Heart left ventricle (tissue), 16 donors: ENCODE measurements around the gene R3HDM2. TPM values are rescaled to one million over a fixed set of nuclear protein-coding genes. Genes with fewer than 3 reads are reported as not detected.

Experiments used
- ATAC-seq, 4 donors: fragments of 200-7000 bp; cut with Tn5 transposase; one replicate each; pipeline ENCODE4 v1.9.1; 2020 to 2022; ENCODE audit warnings: moderate library complexity in 4 of 4, mild to moderate bottlenecking in 3 of 4, moderate number of reproducible peaks in 1 of 4
- DNase-seq, 5 donors: peaks; one replicate each; pipeline ENCODE4 v3.0.0-alpha.2; 2020
- H3K27ac ChIP-seq, 12 donors: fragments of 200-600 bp; sonication (generic) in 4 of 12; one replicate each; pipeline versions ENCODE4 v1.5.0 to v1.8.0; 2016 to 2022; ENCODE audit warnings: mild to moderate bottlenecking in 2 of 12
- H3K27me3 ChIP-seq, 9 donors: fragments of 200-600 bp; sonication (generic) in 2 of 9; one replicate each; pipeline versions ENCODE4 v1.5.1 to v1.8.0; 2016 to 2022; ENCODE audit warnings: mild to moderate bottlenecking in 3 of 9
- H3K36me3 ChIP-seq, 9 donors: fragments of 200-600 bp; sonication (generic) in 2 of 9; one replicate each; pipeline versions ENCODE4 v1.5.0 to v1.8.0; 2018 to 2022; ENCODE audit warnings: mild to moderate bottlenecking in 2 of 9
- H3K4me1 ChIP-seq, 12 donors: fragments of 200-600 bp; sonication (generic) in 4 of 12; one replicate each; pipeline versions ENCODE4 v1.5.0 to v1.8.0; 2016 to 2022; ENCODE audit warnings: mild to moderate bottlenecking in 3 of 12
- H3K4me3 ChIP-seq, 12 donors: fragments of 200-600 bp; sonication (generic) in 4 of 12; one replicate each; pipeline versions ENCODE4 v1.5.0 to v1.8.0; 2017 to 2022; ENCODE audit warnings: mild to moderate bottlenecking in 9 of 12, moderate library complexity in 4 of 12
- H3K9me3 ChIP-seq, 12 donors: fragments of 200-600 bp; sonication (generic) in 4 of 12; one replicate each; pipeline versions ENCODE4 v1.5.0 to v1.8.0; 2016 to 2022; ENCODE audit warnings: mild to moderate bottlenecking in 1 of 12
- CTCF ChIP-seq, 12 donors: fragments of 200-600 bp; sonication (generic) in 4 of 12; IDR thresholded peaks; one replicate each; pipeline versions ENCODE4 v1.5.0 to v1.8.0; 2018 to 2022; ENCODE audit warnings: antibody characterized with exemption in 12 of 12, mild to moderate bottlenecking in 5 of 12
- POLR2A ChIP-seq, 2 donors: fragments of 450-650 bp; IDR thresholded peaks; one replicate each; pipeline ENCODE4 v1.6.1; 2017; ENCODE audit warnings: antibody characterized with exemption in 2 of 2, mild to moderate bottlenecking in 2 of 2, moderate library complexity in 2 of 2
- WGBS, 4 donors: extraction: QIAGEN DNeasy Blood & Tissue Kit in 2 of 4; methylation state at CpG; one replicate each; pipeline versions ENCODE4 v1.1.5 to v1.1.7; 2013 to 2018; 5-methylcytosine and 5-hydroxymethylcytosine counted together
- intact Hi-C, 10 donors: fragments of 100-400 bp; cut with DNase I; formaldehyde crosslinking; loops; one replicate each; pipeline versions ENCODE4 v1.11.1 to v1.14.2; 2022
- polyA plus RNA-seq, 2 donors: library from polyadenylated mRNA; stranded (reverse); fragments of 200-250 nt; gene quantifications; one replicate each; pipeline ENCODE4 v1.2.3, GENCODE V29; 2013
- total RNA-seq, 9 donors: library from RNA; depleted of rRNA in 2 of 9; stranded (reverse); fragments of >200 nt in 2 of 9; fragmentation: NEBNext Ultra II Directional in 3 of 9; extraction: Animal tissue kit (Norgen Biotek cat#: 25700) in 3 of 9; gene quantifications; one replicate each; pipeline versions ENCODE4 v1.1.0 to v1.2.4, GENCODE V29; 2016 to 2023
- donor health status: ischemic (EF 13 %, LVEDD 7.1; RV severe dilation, severe dysfunction).
- donor health status: healthy with polysubstance abuse.
- donor health status: DM: no; HTN: yes; CAD: no.
- donor health status: DM: no; HTN: no; CAD: no.
- donor health status: ischemic (EF 25% LVEDD 6.9; RV normal size, moderate dysfunction).
- donor health status: ischemic (EF 25% LVEDD 5.7; RV mildly dilated, moderate dysfunction).
- donor health status: healthy.
- donor health status: DM: yes; HTN: yes; CAD: no.
- donor health status: ischemic (EF 35%, LVEDD 5.7; RV mildly dilated, moderate dysfunction).
- donor health status: nonischemic (EF 11% LVEDD 7.7; RV severe dilation, severe dysfunction).
- donor health status: DM: yes; HTN: yes; CAD: no.
- donor health status: PGD.
- donor health status: ischemic (EF 29% LVEDD 5.4; RV normal size, mild dysfunction).
- donor health status: nonischemic (EF 23%, LVEDD 6.1; RV moderate dilation, normal function).

The R3HDM2 gene
- total and polyA plus RNA-seq, 11 donors = 12.7 to 102 (median 59.8) TPM

DNA sequence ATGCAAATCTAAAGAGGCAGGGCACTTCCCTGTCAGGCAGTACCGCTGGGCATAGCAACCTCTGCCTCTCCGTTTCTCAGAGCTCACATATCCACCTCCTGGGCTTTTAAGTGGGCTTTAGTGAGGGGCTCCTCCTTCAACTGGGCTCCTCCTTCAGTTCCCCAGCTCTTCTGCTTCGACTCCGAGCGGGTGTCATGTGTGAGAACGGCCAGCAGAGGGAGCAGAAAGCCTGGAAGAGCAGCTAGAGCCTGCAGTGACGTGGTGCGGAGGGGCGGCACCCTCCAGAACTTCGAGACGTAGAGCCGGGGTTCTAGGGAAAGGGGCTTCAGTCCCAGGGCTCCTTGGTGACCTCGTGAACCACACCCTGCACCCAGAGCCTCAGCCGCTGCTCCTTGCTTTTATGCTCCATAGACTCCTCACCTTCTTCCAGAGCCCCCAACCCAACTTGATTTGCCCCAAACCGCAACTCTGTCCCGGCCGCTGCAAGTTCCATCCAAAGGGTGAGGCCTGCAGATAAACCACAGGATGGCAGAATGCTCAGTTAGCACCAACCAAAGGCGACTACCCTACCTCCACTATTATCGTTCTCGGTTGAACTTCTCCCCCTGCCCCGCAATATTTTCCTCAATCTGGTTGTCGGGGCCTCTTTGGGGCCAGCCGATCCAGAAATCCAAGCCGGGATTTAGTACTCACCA lies 28.4 kb upstream of the R3HDM2 start:
- peak; percentile 89 to 98 (median 94) for TF ChIP-seq CTCF (IDR thresholded peaks at IDR 0.05)
- TF ChIP-seq POLR2A (IDR thresholded peaks at IDR 0.05) = peak in 1 of 2 donors; percentile 38
- ATAC-seq = peak; percentile 73 to 83 (median 76)
- intact Hi-C loops = loop anchor here in 3 of 10 donors (5.0 to 10.0 kb wide), 3 partner anchors 166 to 247 kb away; partner anchors contain the start of gene NXPH4 (in 1 of the 3)
- 0 to 1% (median 0%) methylated on average over 20 to 24 of the region's 24 CpGs for WGBS, 4 donors
- no peaks in the 10 kb centered on the region for H3K36me3 ChIP-seq
- DNase-seq = peak; percentile 93 to 95 (median 94)
- peaks cover 0 to 9% (median 0%) of the 10 kb centered on the region in 9 donors for H3K27me3 ChIP-seq
- peak overlapping the region; percentile 35 to 82 (median 68) for H3K4me3 ChIP-seq
- peak overlapping the region in 11 of 12 donors; percentile 50 to 87 (median 80) for H3K27ac ChIP-seq
- peaks cover 0 to 54% (median 28%) of the 10 kb centered on the region in 12 donors for H3K4me1 ChIP-seq
- no peaks in the 10 kb centered on the region for H3K9me3 ChIP-seq

DNA sequence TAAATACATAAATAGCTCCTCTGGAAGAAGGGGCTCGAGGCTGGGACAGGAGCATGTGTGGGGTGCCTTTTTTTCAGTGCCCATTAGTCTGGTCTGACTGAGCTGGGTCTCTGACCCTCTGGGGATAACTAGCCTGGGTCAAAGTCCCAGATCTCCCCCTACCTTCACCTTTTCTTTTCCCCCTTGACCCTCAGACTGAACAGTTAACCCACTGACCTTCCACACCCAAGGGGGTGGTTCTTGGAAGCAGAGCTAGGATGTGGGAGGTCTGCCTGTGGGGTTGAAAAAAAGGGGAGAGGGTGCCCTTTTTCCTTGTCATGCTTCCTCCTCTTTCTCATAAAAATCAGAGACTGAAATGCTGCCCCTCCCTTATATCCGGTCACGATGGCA lies 27.8 kb upstream of the R3HDM2 start:
- ATAC-seq (no peak), DNase-seq (no peak)
- peak overlapping the region in 11 of 12 donors; percentile 50 to 87 (median 80) for H3K27ac ChIP-seq
- H3K36me3 ChIP-seq = no peaks in the 10 kb centered on the region
- peak overlapping the region in 11 of 12 donors; percentile 53 to 82 (median 69) for H3K4me3 ChIP-seq
- TF ChIP-seq POLR2A (IDR thresholded peaks at IDR 0.05) (no peak), CTCF (IDR thresholded peaks at IDR 0.05) (no peak)
- peaks cover 0 to 9% (median 0%) of the 10 kb centered on the region in 9 donors for H3K27me3 ChIP-seq
- peaks cover 0 to 54% (median 28%) of the 10 kb centered on the region in 12 donors for H3K4me1 ChIP-seq
- intact Hi-C loops = loop anchor here in 3 of 10 donors (5.0 to 10.0 kb wide), 3 partner anchors 166 to 246 kb away; partner anchors contain the start of gene NXPH4 (in 1 of the 3)
- 30 to 37% (median 32%) methylated on average over 3 of the region's 3 CpGs for WGBS, 4 donors
- no peaks in the 10 kb centered on the region for H3K9me3 ChIP-seq

- intact Hi-C loops = loop anchor here in 4 of 10 donors (2.0 to 10.0 kb wide), 4 partner anchors 150 to 245 kb away; partner anchors contain the start of gene NXPH4 (in 1 of the 4)
- Histone ChIP-seq H3K4me3 (no peak overlapping the region), H3K4me1 (peaks cover 0 to 55% (median 26%) of the 10 kb centered on the region in 12 donors), H3K36me3 (no peaks in the 10 kb centered on the region), H3K9me3 (no peaks in the 10 kb centered on the region), H3K27me3 (peaks cover 0 to 9% (median 0%) of the 10 kb centered on the region in 9 donors), H3K27ac (no peak overlapping the region)
- no peak for ATAC-seq
- WGBS, 4 donors = 87 to 89% (median 89%) methylated on average over 6 of the region's 6 CpGs
- peak in 1 of 5 donors; percentile 10 for DNase-seq
- TF ChIP-seq CTCF (IDR thresholded peaks at IDR 0.05) (no peak), POLR2A (IDR thresholded peaks at IDR 0.05) (no peak)
Observed at GRCh38 chr12:57456737-57457490, 26.1 kb upstream of the R3HDM2 start.
